Spleen (tissue), 7 donors: ENCODE results near the gene SPECC1.

Experiments
- POLR2A ChIP-seq, 3 donors: fragments of 450-650 bp; IDR thresholded peaks; one replicate each; pipeline ENCODE4 v1.5.1; 2017; ENCODE audit warnings: antibody characterized with exemption in 3 of 3, mild to moderate bottlenecking in 1 of 3
- TF ChIP-seq, protein P1 (sequence below), 11 experiments: fragments of 200-600 bp in 7 of 11; fragments of 450-650 bp in 4 of 11; sonication (generic) in 4 of 11; IDR thresholded peaks in 8 of 11; conservative IDR thresholded peaks in 3 of 11; 1 replicate in 7 of 11; 2 replicates in 4 of 11; pipeline versions ENCODE4 v1.4.0 to v1.8.0; 2016 to 2021; ENCODE audit warnings: antibody characterized with exemption in 11 of 11, inconsistent platforms in 4 of 11, mild to moderate bottlenecking in 1 of 11
- donor health status: DM: no; HTN: no; CAD: no; lungs with moderate emphysema.
- donor health status: DM: no; HTN: no; CAD: no.
- donor health status: DM: no; HTN: no; CAD: no.

DNA sequence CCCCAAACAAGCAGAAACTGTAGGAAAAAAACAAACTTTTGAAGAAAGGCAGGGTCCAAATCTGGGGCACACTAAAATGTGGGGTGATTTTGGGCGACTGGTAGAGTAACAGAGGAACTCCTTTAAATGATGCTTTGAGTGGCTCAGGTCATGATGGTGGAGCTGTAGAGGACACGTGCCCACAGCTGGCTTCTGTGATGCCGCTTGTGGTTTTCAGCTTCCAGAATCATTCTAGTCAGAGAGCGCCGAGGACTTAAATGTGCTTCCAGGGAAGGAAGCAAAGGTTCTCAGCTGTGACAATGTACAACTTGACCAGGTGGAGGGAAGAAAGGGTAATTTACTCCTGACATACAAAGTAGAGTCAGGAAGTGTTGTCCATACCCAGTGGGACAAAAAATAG is 295.8 kb downstream of the SPECC1 start:
- TF ChIP-seq, protein P1, sequence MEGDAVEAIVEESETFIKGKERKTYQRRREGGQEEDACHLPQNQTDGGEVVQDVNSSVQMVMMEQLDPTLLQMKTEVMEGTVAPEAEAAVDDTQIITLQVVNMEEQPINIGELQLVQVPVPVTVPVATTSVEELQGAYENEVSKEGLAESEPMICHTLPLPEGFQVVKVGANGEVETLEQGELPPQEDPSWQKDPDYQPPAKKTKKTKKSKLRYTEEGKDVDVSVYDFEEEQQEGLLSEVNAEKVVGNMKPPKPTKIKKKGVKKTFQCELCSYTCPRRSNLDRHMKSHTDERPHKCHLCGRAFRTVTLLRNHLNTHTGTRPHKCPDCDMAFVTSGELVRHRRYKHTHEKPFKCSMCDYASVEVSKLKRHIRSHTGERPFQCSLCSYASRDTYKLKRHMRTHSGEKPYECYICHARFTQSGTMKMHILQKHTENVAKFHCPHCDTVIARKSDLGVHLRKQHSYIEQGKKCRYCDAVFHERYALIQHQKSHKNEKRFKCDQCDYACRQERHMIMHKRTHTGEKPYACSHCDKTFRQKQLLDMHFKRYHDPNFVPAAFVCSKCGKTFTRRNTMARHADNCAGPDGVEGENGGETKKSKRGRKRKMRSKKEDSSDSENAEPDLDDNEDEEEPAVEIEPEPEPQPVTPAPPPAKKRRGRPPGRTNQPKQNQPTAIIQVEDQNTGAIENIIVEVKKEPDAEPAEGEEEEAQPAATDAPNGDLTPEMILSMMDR (IDR thresholded peaks at IDR 0.05 in 8 of 11, conservative IDR thresholded peaks at IDR 0.05 in 3 of 11) = no peak
- no peak for TF ChIP-seq POLR2A (IDR thresholded peaks at IDR 0.05)
